ENCODE data around the gene TOPORS.
"Not testable (repeated sequence)": the region's sequence is repeated elsewhere in the genome, so short reads cannot be mapped to it uniquely, and the experiment has no call there.

DNA sequence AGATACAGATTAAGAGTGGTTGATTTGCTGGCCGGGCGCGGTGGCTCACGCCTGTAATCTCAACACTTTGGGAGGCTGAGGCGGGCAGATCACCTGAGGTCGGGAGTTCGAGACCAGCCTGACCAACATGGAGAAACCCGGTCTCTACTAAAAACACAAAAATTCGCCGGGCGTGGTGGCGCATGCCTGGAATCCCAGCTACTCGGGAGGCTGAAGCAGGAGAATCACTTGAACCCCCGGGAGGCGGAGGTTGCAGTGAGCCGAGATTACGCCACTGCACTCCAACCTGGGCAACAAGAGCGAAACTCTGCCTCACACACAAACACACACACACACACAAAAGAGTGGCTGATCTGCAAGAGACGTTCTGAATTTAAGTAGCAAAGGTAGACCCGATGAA, 4.2 kb downstream of the TOPORS start:
- TF ChIP-seq, protein P1, sequence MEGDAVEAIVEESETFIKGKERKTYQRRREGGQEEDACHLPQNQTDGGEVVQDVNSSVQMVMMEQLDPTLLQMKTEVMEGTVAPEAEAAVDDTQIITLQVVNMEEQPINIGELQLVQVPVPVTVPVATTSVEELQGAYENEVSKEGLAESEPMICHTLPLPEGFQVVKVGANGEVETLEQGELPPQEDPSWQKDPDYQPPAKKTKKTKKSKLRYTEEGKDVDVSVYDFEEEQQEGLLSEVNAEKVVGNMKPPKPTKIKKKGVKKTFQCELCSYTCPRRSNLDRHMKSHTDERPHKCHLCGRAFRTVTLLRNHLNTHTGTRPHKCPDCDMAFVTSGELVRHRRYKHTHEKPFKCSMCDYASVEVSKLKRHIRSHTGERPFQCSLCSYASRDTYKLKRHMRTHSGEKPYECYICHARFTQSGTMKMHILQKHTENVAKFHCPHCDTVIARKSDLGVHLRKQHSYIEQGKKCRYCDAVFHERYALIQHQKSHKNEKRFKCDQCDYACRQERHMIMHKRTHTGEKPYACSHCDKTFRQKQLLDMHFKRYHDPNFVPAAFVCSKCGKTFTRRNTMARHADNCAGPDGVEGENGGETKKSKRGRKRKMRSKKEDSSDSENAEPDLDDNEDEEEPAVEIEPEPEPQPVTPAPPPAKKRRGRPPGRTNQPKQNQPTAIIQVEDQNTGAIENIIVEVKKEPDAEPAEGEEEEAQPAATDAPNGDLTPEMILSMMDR (IDR thresholded peaks at IDR 0.05; ENCODE audit: poor library complexity), result not testable (repeated sequence)
- TF ChIP-seq EZH2 (IDR thresholded peaks at IDR 0.05; ENCODE audit: borderline replicate concordance); EZH2phosphoT487 (IDR thresholded peaks at IDR 0.05; ENCODE audit: low read depth, severe bottlenecking, unreplicated experiment): not testable (repeated sequence)
